Loucy (cell line): ENCODE measurements around the gene TOMM70.

Source experiments
- H2AFZ ChIP-seq: fragments of 200-600 bp; sonication (generic); 2 replicates; pipeline ENCODE4 v1.6.0; 2016; ENCODE audit warnings: antibody characterized with exemption, mild to moderate bottlenecking, low read length, moderate library complexity
- H3F3A ChIP-seq: fragments of 200-600 bp; 2 replicates; pipeline ENCODE4 v1.6.0; 2016; ENCODE audit warnings: antibody characterized with exemption, low read depth, mild to moderate bottlenecking
- H3K27me3 ChIP-seq: fragments of 200-600 bp; sonication (generic); 2 replicates; pipeline ENCODE4 v1.6.1; 2014; ENCODE audit warnings: low read length, mild to moderate bottlenecking; ENCODE audit not compliant: insufficient read depth, poor library complexity, severe bottlenecking
- H3K36me3 ChIP-seq: fragments of 200-600 bp; sonication (generic); 2 replicates; pipeline ENCODE4 v1.6.1; 2016; ENCODE audit warnings: low read length; ENCODE audit not compliant: insufficient read depth
- H3K4me1 ChIP-seq: fragments of 200-600 bp; sonication (generic); 2 replicates; pipeline ENCODE4 v1.5.1; 2014; ENCODE audit warnings: low read length, mild to moderate bottlenecking; ENCODE audit not compliant: insufficient read depth, poor library complexity, severe bottlenecking
- H3K4me2 ChIP-seq: fragments of 200-600 bp; sonication (generic); 2 replicates; pipeline ENCODE4 v1.6.0; 2014; ENCODE audit warnings: antibody characterized with exemption, low read length, low read depth, mild to moderate bottlenecking; ENCODE audit not compliant: poor library complexity, severe bottlenecking
- H3K4me3 ChIP-seq: fragments of 200-600 bp; sonication (generic); 2 replicates; pipeline ENCODE4 v1.5.1; 2014; ENCODE audit warnings: low read length, mild to moderate bottlenecking, mixed read lengths; ENCODE audit not compliant: poor library complexity, severe bottlenecking
- H3K79me2 ChIP-seq: fragments of 200-600 bp; sonication (generic); 2 replicates; pipeline ENCODE4 v1.6.1; 2014; ENCODE audit warnings: low read length; ENCODE audit not compliant: insufficient read depth
- H3K9ac ChIP-seq: fragments of 200-600 bp; sonication (generic); 2 replicates; pipeline ENCODE4 v1.6.0; 2014; ENCODE audit warnings: mild to moderate bottlenecking, low read depth, low read length, moderate library complexity; ENCODE audit not compliant: poor library complexity, severe bottlenecking
- H3K9me2 ChIP-seq: fragments of 200-600 bp; sonication (generic); replicated peaks from 2 replicates; pipeline ENCODE4 v1.6.1; 2016; ENCODE audit warnings: low read depth, low read length, mixed read lengths
- H3K9me3 ChIP-seq: fragments of 200-600 bp; sonication (generic); 2 replicates; pipeline ENCODE4 v1.6.1; 2014; ENCODE audit warnings: mild to moderate bottlenecking, antibody characterized with exemption, low read length, low read depth; ENCODE audit not compliant: insufficient read depth
- H4K20me1 ChIP-seq: fragments of 200-600 bp; sonication (generic); 2 replicates; pipeline ENCODE4 v1.6.0; 2014; ENCODE audit warnings: antibody characterized with exemption, low read length, mild to moderate bottlenecking; ENCODE audit not compliant: insufficient read depth, poor library complexity, severe bottlenecking
- CTCF ChIP-seq: fragments of 200-600 bp; sonication (generic); conservative IDR thresholded peaks from 2 replicates; pipeline ENCODE4 v1.5.1; 2014; ENCODE audit warnings: mild to moderate bottlenecking, antibody characterized with exemption, low read length
- EZH2phosphoT487 ChIP-seq: fragments of 200-600 bp; IDR thresholded peaks from 2 replicates; pipeline ENCODE4 v1.6.1; 2018; ENCODE audit warnings: antibody characterized with exemption, mild to moderate bottlenecking, moderate library complexity, borderline replicate concordance

Gene TOMM70

GRCh38 chr3:100386437-100387074, 14.3 kb downstream of the TOMM70 start:
- Histone ChIP-seq H3K4me1 (no peaks in the 10 kb centered on the region), H3K9ac (no peak overlapping the region), H3K36me3 (peaks cover 70% of the 10 kb centered on the region), H4K20me1 (peaks cover 5% of the 10 kb centered on the region), H2AFZ (no peak overlapping the region), H3K9me3 (peaks cover 12% of the 10 kb centered on the region; the same call in 1 of the 2 replicates), H3K27me3 (no peaks in the 10 kb centered on the region), H3K4me3 (no peak overlapping the region), H3F3A (no peaks in the 10 kb centered on the region), H3K4me2 (no peak overlapping the region), H3K9me2 (no peaks in the 10 kb centered on the region), H3K79me2 (peaks cover 46% of the 10 kb centered on the region)
- TF ChIP-seq CTCF (no peak), EZH2phosphoT487 (no peak)

GRCh38 chr3:100384733-100385525, 16.0 kb downstream of the TOMM70 start:
- Histone ChIP-seq H3K4me2 (no peak overlapping the region), H3K4me1 (no peaks in the 10 kb centered on the region), H3K27me3 (no peaks in the 10 kb centered on the region), H4K20me1 (peaks cover 5% of the 10 kb centered on the region), H3F3A (no peaks in the 10 kb centered on the region), H3K36me3 (peaks cover 80% of the 10 kb centered on the region), H3K9me3 (peaks cover 10% of the 10 kb centered on the region; the same call in 1 of the 2 replicates), H3K79me2 (peaks cover 30% of the 10 kb centered on the region), H3K9ac (no peak overlapping the region), H2AFZ (no peak overlapping the region), H3K4me3 (no peak overlapping the region), H3K9me2 (no peaks in the 10 kb centered on the region)
- TF ChIP-seq CTCF, result no peak
- no peak for TF ChIP-seq EZH2phosphoT487

GRCh38 chr3:100376301-100376700, 24.6 kb downstream of the TOMM70 start:
- no peaks in the 10 kb centered on the region for H3K9me3 ChIP-seq
- TF ChIP-seq EZH2phosphoT487 (no peak), CTCF (no peak)
- H3K36me3 ChIP-seq, result peaks cover 91% of the 10 kb centered on the region
- no peaks in the 10 kb centered on the region for H3K79me2 ChIP-seq
- no peak overlapping the region for H2AFZ ChIP-seq
- H3K4me2 ChIP-seq, result no peak overlapping the region
- H4K20me1 ChIP-seq, result no peaks in the 10 kb centered on the region
- no peak overlapping the region for H3K9ac ChIP-seq
- H3K4me3 ChIP-seq, result no peak overlapping the region
- no peaks in the 10 kb centered on the region for H3F3A ChIP-seq
- H3K4me1 ChIP-seq, result no peaks in the 10 kb centered on the region
- H3K27me3 ChIP-seq, result no peaks in the 10 kb centered on the region
- H3K9me2 ChIP-seq, result no peaks in the 10 kb centered on the region
